ENCODE data around the gene PARD3B. TPM values are rescaled to one million over a fixed set of nuclear protein-coding genes. Genes with fewer than 3 reads are reported as not detected.

Gene PARD3B
- total RNA-seq, 1 experiment from 2014 or later = 0.63 TPM

GRCh38 chr2:205499006-205499405 lies 953.7 kb downstream of the PARD3B start:
- no peak for DNase-seq (ENCODE audit: low read depth)

GRCh38 chr2:205500065-205500464 lies 954.8 kb downstream of the PARD3B start:
- DNase-seq (ENCODE audit: low read depth) = no peak

- no peak for DNase-seq (ENCODE audit: low read depth)
Measured at GRCh38 chr2:205500951-205501350, 955.7 kb downstream of the PARD3B start.

- no peak for DNase-seq (ENCODE audit: low read depth)
Measured at GRCh38 chr2:205501826-205502225, 956.6 kb downstream of the PARD3B start.

- no peak for DNase-seq (ENCODE audit: low read depth)
Measured at GRCh38 chr2:205505371-205505770, 960.1 kb downstream of the PARD3B start.

GRCh38 chr2:205509655-205510054 lies 964.4 kb downstream of the PARD3B start:
- no peak for DNase-seq (ENCODE audit: low read depth)

- no peak for DNase-seq (ENCODE audit: low read depth)
Measured at GRCh38 chr2:205510345-205510744, 965.1 kb downstream of the PARD3B start.

- no peak for DNase-seq (ENCODE audit: low read depth)
Measured at GRCh38 chr2:205511221-205511620, 965.9 kb downstream of the PARD3B start.

GRCh38 chr2:205511641-205512040 lies 966.4 kb downstream of the PARD3B start:
- DNase-seq (ENCODE audit: low read depth) = peak; percentile 10

- no peak for DNase-seq (ENCODE audit: low read depth)
Measured at GRCh38 chr2:205520311-205520710, 975.0 kb downstream of the PARD3B start.

GRCh38 chr2:205524656-205525055 lies 979.4 kb downstream of the PARD3B start:
- DNase-seq (ENCODE audit: low read depth) = peak; percentile 56

- DNase-seq (ENCODE audit: low read depth) = peak; percentile 6
Measured at GRCh38 chr2:205527801-205528200, 982.5 kb downstream of the PARD3B start.

GRCh38 chr2:205531072-205531471 lies 985.8 kb downstream of the PARD3B start:
- DNase-seq (ENCODE audit: low read depth) = no peak

GRCh38 chr2:205531489-205532148 lies 986.3 kb downstream of the PARD3B start:
- no peak for DNase-seq (ENCODE audit: low read depth)

GRCh38 chr2:205535001-205535400 lies 989.7 kb downstream of the PARD3B start:
- DNase-seq (ENCODE audit: low read depth) = no peak

- no peak for DNase-seq (ENCODE audit: low read depth)
Measured at GRCh38 chr2:205539603-205540002, 994.3 kb downstream of the PARD3B start.

- no peak for DNase-seq (ENCODE audit: low read depth)
Measured at GRCh38 chr2:205540036-205540435, 994.8 kb downstream of the PARD3B start.

- DNase-seq (ENCODE audit: low read depth) = no peak
Measured at GRCh38 chr2:205543262-205543843, 998.1 kb downstream of the PARD3B start.

GRCh38 chr2:205543937-205544702 lies 998.8 kb downstream of the PARD3B start:
- DNase-seq (ENCODE audit: low read depth) = no peak

GRCh38 chr2:205545971-205546816 lies 1000.9 kb downstream of the PARD3B start:
- DNase-seq (ENCODE audit: low read depth) = no peak

- DNase-seq (ENCODE audit: low read depth) = no peak
Measured at GRCh38 chr2:205555566-205556230, 1010.4 kb downstream of the PARD3B start.
